Measurements from ENCODE around the gene RSPH1.

RSPH1 gene

DNA sequence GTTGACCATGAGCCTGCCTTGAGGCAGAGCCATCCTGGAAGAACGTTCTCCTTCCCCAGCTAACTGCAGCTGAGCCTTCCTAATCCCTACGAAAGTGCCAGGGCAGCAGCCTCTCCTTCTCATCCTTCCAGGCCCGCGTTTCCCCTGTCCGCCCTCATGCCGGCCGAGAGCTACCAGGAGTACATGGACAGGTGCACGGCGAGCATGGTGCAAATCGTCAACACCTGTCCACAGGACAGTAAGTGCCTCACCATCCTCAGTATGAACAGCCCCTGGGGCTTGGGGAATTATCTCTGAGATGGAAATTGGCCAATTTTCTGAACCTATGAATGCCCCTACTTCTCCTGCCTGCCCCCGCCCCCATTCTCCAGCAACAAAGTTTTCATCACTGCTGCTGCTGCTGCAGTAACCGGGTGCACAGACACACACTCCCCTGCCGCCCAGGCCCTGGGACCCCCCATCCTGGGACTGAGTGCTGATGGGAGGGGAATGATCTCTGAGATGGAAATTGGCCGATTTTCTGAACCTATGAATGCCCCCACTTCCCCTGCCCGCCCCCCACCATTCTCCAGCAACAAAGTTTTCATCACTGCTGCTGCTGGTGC is 52.7 kb downstream of the RSPH1 start:
- no peak for DNase-seq

- no peak for DNase-seq
Observed at GRCh38 chr21:42441963-42442362, 54.1 kb downstream of the RSPH1 start.

GRCh38 chr21:42440187-42440792 is 55.7 kb downstream of the RSPH1 start:
- DNase-seq, result no peak

GRCh38 chr21:42439284-42440186 is 56.5 kb downstream of the RSPH1 start:
- DNase-seq, result no peak

GRCh38 chr21:42438316-42439205 is 57.5 kb downstream of the RSPH1 start:
- no peak for DNase-seq

GRCh38 chr21:42437786-42438185 is 58.2 kb downstream of the RSPH1 start:
- no peak for DNase-seq

GRCh38 chr21:42436914-42437313 is 59.1 kb downstream of the RSPH1 start:
- DNase-seq, result no peak

DNA sequence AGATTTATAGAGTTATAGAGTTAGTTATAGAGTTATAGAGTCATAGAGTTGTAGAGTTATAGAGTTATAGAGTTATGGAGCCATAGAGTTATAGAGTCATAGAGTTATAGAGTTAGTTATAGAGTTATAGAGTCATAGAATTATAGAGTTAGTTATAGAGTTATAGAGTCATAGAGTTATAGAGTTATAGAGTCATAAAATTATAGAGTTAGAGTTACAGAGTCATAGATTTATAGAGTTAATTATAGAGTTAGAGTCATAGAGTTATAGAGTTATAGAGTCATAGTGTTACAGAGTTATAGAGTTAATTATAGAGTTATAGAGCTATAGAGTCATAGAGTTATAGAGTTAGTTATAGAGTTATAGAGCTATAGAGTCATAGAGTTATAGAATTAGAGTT is 60.2 kb downstream of the RSPH1 start:
- no peak for DNase-seq

GRCh38 chr21:42435401-42435800 is 60.6 kb downstream of the RSPH1 start:
- no peak for DNase-seq

DNA sequence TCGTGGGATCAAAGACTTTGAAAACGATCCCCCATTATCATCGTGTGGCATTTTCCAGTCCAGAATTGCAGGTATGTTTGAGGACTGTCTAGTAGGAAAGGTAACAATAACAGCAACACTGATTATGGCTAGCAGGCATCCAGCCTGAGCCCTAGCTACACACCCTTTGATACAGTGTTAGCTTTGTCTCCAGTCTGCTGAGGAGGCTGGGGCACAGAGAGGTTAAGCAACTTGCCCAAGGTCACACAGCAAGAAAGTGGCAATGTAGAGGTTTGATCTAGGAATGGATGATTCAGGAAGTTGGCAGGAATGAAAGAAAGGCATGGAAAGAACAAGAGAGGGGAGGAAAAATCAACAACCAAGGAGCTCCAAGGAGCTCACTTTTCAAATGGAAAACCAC is 61.1 kb downstream of the RSPH1 start:
- no peak for DNase-seq

- DNase-seq, result no peak
Observed at GRCh38 chr21:42433946-42434551, 62.0 kb downstream of the RSPH1 start.

GRCh38 chr21:42432695-42433094 is 63.3 kb downstream of the RSPH1 start:
- no peak for DNase-seq

DNA sequence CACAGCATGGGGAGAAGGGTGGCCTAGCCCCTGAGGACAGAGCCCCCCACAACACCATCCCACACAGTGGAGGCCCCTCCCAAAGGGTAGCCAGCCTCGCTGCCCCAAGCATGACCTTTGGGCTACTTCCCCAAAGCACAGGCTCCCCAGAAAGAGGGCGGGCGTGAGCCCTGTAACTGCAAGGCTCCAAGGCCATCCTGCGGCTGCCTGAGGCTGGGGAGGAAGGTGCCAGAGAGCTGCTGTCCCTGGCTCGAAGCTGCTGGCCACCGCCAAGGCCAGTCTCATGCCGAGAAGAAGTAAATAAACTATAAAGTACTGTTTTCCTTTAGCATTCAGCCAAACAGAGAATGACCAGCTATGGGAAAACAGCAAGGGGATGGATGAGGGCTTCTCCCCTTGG is 64.8 kb downstream of the RSPH1 start:
- DNase-seq, result no peak

DNA sequence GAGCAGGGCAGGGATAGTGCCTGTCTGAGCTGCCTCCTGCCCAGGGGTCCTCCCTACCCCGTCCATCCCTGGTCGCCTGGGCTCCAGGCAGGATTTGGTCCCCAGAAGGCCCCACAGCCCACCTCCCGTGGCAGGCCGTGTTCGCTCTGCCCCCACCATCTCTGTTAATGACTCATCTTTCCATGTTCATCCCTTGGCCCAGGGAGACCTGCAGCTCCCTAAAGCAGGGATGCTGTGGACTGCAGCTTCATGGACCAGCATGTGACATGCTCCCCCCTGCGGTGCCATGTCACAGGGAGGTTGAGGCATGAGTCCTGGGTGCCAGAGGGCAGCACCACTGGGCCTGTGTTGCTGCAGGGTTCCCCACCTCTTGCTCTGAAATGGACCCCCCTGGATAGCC is 65.5 kb downstream of the RSPH1 start:
- DNase-seq, result no peak

DNA sequence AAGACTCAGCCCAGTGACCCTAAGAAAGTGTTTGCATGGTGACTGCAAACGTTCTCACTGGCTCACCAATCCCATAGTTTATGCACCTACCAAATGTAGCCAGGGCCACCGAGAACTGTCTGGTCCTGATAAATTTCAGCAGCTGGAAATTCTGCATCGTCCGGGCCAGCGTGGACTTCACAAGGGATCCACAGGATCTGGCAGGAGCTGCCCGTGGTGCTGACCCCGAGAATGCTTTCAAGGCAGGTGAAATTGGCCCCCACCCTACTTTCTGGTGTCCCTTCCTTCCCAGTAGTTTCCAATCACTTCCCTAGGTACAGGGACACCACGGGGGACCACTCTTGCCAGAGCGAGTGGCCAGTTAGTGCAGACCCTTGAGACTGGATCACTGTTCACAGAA is 66.2 kb downstream of the RSPH1 start:
- no peak for DNase-seq

DNA sequence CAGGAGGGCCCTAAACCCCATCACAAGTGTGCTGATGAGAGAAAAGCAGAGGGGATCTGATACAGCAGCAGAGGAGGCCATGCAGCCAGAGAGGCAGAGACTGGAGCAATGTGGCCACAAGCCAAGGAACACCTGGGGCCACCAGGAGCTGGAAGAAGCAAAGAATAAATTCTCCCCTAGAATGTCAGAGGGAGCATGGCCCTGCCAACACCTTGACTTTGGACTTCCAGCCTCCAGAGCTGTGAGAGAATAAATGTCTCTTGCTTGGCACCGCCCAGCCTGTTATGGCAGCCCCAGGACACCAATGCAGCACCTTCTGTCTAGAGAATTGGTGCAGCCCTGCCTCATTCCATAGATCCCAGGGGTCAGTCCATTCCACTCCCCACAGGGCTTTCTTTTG is 67.0 kb downstream of the RSPH1 start:
- no peak for DNase-seq

GRCh38 chr21:42427809-42428419 is 68.1 kb downstream of the RSPH1 start:
- no peak for DNase-seq

GRCh38 chr21:42426876-42427480 is 69.0 kb downstream of the RSPH1 start:
- no peak for DNase-seq

- no peak for DNase-seq
Observed at GRCh38 chr21:42426424-42426823, 69.6 kb downstream of the RSPH1 start.

DNA sequence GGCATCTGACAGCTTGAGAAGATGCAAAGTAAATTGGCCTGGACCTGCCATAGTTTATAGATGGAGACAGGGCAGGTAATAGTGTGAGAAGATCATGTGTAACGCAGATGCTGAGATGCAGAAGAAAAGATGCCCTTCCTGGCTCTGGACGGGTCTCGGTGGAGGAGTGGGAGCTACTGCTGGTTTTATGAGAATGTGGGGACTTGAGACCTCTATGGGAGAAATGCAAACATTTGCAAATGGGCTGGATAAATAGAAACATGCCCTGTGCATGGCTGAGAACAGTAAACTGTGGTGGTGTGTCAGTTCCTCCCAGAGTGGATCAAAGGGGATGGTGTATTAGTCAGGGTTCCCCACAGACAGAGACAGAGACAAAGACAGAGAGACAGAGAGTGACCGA is 70.4 kb downstream of the RSPH1 start:
- no peak for DNase-seq

GRCh38 chr21:42424914-42425541 is 71.0 kb downstream of the RSPH1 start:
- no peak for DNase-seq

Measured in amniotic stem cell (primary cell).